K562 (cell line): Measurements from ENCODE around the gene DENND1A. TPM values are rescaled to one million over a fixed set of nuclear protein-coding genes. Genes with fewer than 3 reads are reported as not detected.

Source experiments
- ATAC-seq: fragments of 200-7000 bp; cut with Tn5 transposase; 3 replicates; pipeline ENCODE4 v1.9.1; 2020; ENCODE audit warnings: moderate library complexity
- BruUV-seq: library from RNA; stranded (reverse); fragments of 400-500 nt; replicated peaks from 2 replicates; lab custom pipeline; 2021; lab: Mats Ljungman, UMichigan
- CTCF ChIA-PET: fragments of 300-600 bp; formaldehyde crosslinking; extraction: SDS; loops from one replicate; lab custom pipeline; 2021; ENCODE audit warnings: low intra/inter-chr PET ratio; lab: Yijun Ruan, JAX
- POLR2A ChIA-PET: fragments of 300-600, 350-650 bp; sonication (Branson Sonifier 250); formaldehyde crosslinking; extraction: SDS; loops from one replicate; lab custom pipeline; 2021; ENCODE audit warnings: antibody characterized with exemption, inconsistent platforms; lab: Yijun Ruan, JAX
- DNase-seq, 4 experiments: peaks; one replicate each; pipeline versions ENCODE4 v3.0.0 to v3.0.0-alpha.2; 2011 to 2018; ENCODE audit warnings: low spot score in 3 of 4, mixed read lengths in 3 of 4; ENCODE audit errors: extremely low read depth in 1 of 4
- FAIRE-seq: peaks from 2 replicates; lab custom pipeline; 2011; peaks lifted over from hg19 to GRCh38; lab: Jason Lieb, UNC
- H2AFZ ChIP-seq: 2 replicates; pipeline ENCODE4 v1.6.0; 2011; ENCODE audit warnings: low read depth, low read length, control low read depth, inconsistent platforms
- H3K27ac ChIP-seq: fragments of 200-600 bp; 3 replicates; pipeline ENCODE4 v1.8.0; 2011; ENCODE audit warnings: low read depth, mild to moderate bottlenecking, control low read depth, inconsistent platforms, low read length, moderate library complexity, mixed read lengths; ENCODE audit errors: extremely low read depth
- H3K27me3 ChIP-seq, 2 experiments: fragments of 300-600 bp in 1 of 2; 2 replicates in 1 of 2; 3 replicates in 1 of 2; pipeline versions ENCODE4 v1.6.0 to v1.8.0; 2011; ENCODE audit warnings: inconsistent platforms in 2 of 2, low read length in 2 of 2, mild to moderate bottlenecking in 1 of 2, mixed read lengths in 1 of 2, moderate library complexity in 1 of 2; ENCODE audit not compliant: control insufficient read depth in 2 of 2, insufficient read depth in 2 of 2
- H3K36me3 ChIP-seq: fragments of 300-600 bp; 3 replicates; pipeline ENCODE4 v1.8.0; 2011; ENCODE audit warnings: mild to moderate bottlenecking, low read length, inconsistent platforms; ENCODE audit not compliant: control insufficient read depth, insufficient read depth
- H3K4me1 ChIP-seq, 2 experiments: fragments of 200-600 bp in 1 of 2; replicated peaks in 1 of 2; 2 replicates in 1 of 2; 3 replicates in 1 of 2; pipeline versions ENCODE4 v1.5.1 to v1.8.0; 2011; ENCODE audit warnings: inconsistent platforms in 2 of 2, low read length in 2 of 2, mild to moderate bottlenecking in 1 of 2, mixed read lengths in 1 of 2, moderate library complexity in 1 of 2; ENCODE audit not compliant: control insufficient read depth in 2 of 2, insufficient read depth in 2 of 2
- H3K4me2 ChIP-seq: 2 replicates; pipeline ENCODE4 v1.6.1; 2011; ENCODE audit warnings: low read length, control low read depth, inconsistent platforms, mixed read lengths; ENCODE audit not compliant: insufficient read depth
- H3K4me3 ChIP-seq: fragments of 200-600 bp; sonication (generic), shearing (Covaris generic); 2 replicates; pipeline ENCODE4 v1.5.1; 2016; ENCODE audit warnings: control low read depth, inconsistent platforms
- H3K79me2 ChIP-seq: fragments of 200-600 bp; 3 replicates; pipeline ENCODE4 v1.8.0; 2011; ENCODE audit warnings: low read length, inconsistent platforms; ENCODE audit not compliant: control insufficient read depth, insufficient read depth
- H3K9ac ChIP-seq, 2 experiments: 2 replicates each; pipeline versions ENCODE4 v1.6.0 to v1.6.1; 2011; ENCODE audit warnings: low read depth in 2 of 2, low read length in 2 of 2, control low read depth in 1 of 2, inconsistent platforms in 1 of 2, mild to moderate bottlenecking in 1 of 2, mixed read lengths in 1 of 2; ENCODE audit not compliant: insufficient read depth in 1 of 2
- H3K9me1 ChIP-seq: one replicate; pipeline ENCODE4 v1.6.0; 2011; ENCODE audit warnings: inconsistent platforms, mild to moderate bottlenecking, low read length, moderate library complexity; ENCODE audit not compliant: control insufficient read depth, insufficient read depth
- H3K9me3 ChIP-seq: replicated peaks from 2 replicates; pipeline ENCODE4 v1.5.1; 2011; ENCODE audit warnings: low read depth, low read length, inconsistent platforms; ENCODE audit not compliant: control insufficient read depth, insufficient read depth
- H4K20me1 ChIP-seq: replicated peaks from 2 replicates; pipeline ENCODE4 v1.6.1; 2011; ENCODE audit warnings: low read length, inconsistent platforms, mixed read lengths; ENCODE audit not compliant: control insufficient read depth, insufficient read depth
- E2F3 ChIP-seq: fragments of 250-450 bp; sonication (Bioruptor Pico); IDR thresholded peaks from 2 replicates; pipeline ENCODE4 v1.4.0; 2020; ENCODE audit warnings: mild to moderate bottlenecking
- FOXJ2 ChIP-seq: fragments of 200-800 bp; sonication (Bioruptor generic); IDR thresholded peaks from 2 replicates; pipeline ENCODE4 v1.6.1; 2016; ENCODE audit warnings: missing genetic modification characterization, missing compliant biosample characterization
- MTA3 ChIP-seq: fragments of 450-650 bp; formaldehyde crosslinking; IDR thresholded peaks from 2 replicates; pipeline ENCODE4 v1.6.1; 2017; ENCODE audit warnings: mild to moderate bottlenecking, borderline replicate concordance
- POLR2AphosphoS5 ChIP-seq: IDR thresholded peaks from 2 replicates; pipeline ENCODE4 v1.6.1; 2011; ENCODE audit warnings: mild to moderate bottlenecking, low read depth, low read length, moderate library complexity; ENCODE audit not compliant: control insufficient read depth, insufficient read depth
- ZBTB12 ChIP-seq: fragments of 250-450 bp; sonication (Bioruptor Pico); IDR thresholded peaks from 2 replicates; pipeline ENCODE4 v1.4.0; 2020
- ZBTB9 ChIP-seq: fragments of 450-650 bp; formaldehyde crosslinking; IDR thresholded peaks from 2 replicates; pipeline ENCODE4 v1.4.0; 2020; ENCODE audit warnings: mild to moderate bottlenecking, moderate library complexity
- ZKSCAN1 ChIP-seq: fragments of 150-350 bp; IDR thresholded peaks from 2 replicates; pipeline ENCODE4 v1.6.1; 2016; ENCODE audit warnings: low read depth, low read length
- ZNF589 ChIP-seq: fragments of 200-800 bp; sonication (Bioruptor generic); IDR thresholded peaks from 2 replicates; pipeline ENCODE4 v1.6.1; 2016; ENCODE audit warnings: low read depth, missing genetic modification characterization, missing compliant biosample characterization
- WGBS: fragments of 100-300 bp; shearing (Covaris generic); methylation state at CpG from one replicate; pipeline ENCODE4 v1.1.6; 2016; ENCODE audit warnings: low coverage, mixed read lengths; ENCODE audit not compliant: insufficient coverage; ENCODE audit errors: missing lambda C conversion rate; 5-methylcytosine and 5-hydroxymethylcytosine counted together
- in situ Hi-C: fragments of 300-500 bp; cut with MboI; formaldehyde crosslinking; loops from 4 replicates; pipeline ENCODE4 v1.15.0; 2018; ENCODE audit warnings: inconsistent platforms, mixed read lengths
- intact Hi-C: fragments of 100-400 bp; cut with micrococcal nuclease; formaldehyde crosslinking; loops from 2 replicates; pipeline ENCODE4 v1.14.2; 2022
- polyA plus RNA-seq, 8 experiments: library from polyadenylated mRNA; depleted of rRNA in 4 of 8; stranded (reverse) in 5 of 8; unstranded in 3 of 8; fragments of >200 nt; fragmentation: Nextera tagmentation in 2 of 8; fragmentation: Illumina TruSeq in 1 of 8; extraction: Ambion mirVana in 2 of 8; extraction: Trizol in 1 of 8; gene quantifications; 2 replicates each; pipeline versions ENCODE4 v1.2.1 to v1.2.3, GENCODE V29; 2011 to 2014; ENCODE audit warnings: inconsistent platforms in 1 of 8, missing spikeins in 1 of 8
- total RNA-seq, 7 experiments: library from RNA; depleted of rRNA in 6 of 7; stranded (reverse); fragments of >200 nt in 6 of 7; fragmentation: Illumina TruSeq in 2 of 7; extraction: Trizol in 2 of 7; gene quantifications; 2 replicates each; pipeline versions ENCODE4 v1.2.1 to v1.2.3, GENCODE V29; 2011 to 2021; ENCODE audit warnings: low replicate concordance in 1 of 7

Gene DENND1A
- total and polyA plus RNA-seq, 9 of the 15 experiments (the other 6 are each of a cell fraction or from before 2014, with no cell fraction given) = 7.6 to 29.5 (median 15.7) TPM

- TF ChIP-seq E2F3 (no peak), ZBTB9 (CRISPR knock-in tag) (no peak), MTA3 (no peak), POLR2AphosphoS5 (no peak), FOXJ2 (tag) (no peak), ZNF589 (no peak)
Observed at GRCh38 chr9:123454361-123454760, 475.6 kb downstream of the DENND1A start (continued).

DNA sequence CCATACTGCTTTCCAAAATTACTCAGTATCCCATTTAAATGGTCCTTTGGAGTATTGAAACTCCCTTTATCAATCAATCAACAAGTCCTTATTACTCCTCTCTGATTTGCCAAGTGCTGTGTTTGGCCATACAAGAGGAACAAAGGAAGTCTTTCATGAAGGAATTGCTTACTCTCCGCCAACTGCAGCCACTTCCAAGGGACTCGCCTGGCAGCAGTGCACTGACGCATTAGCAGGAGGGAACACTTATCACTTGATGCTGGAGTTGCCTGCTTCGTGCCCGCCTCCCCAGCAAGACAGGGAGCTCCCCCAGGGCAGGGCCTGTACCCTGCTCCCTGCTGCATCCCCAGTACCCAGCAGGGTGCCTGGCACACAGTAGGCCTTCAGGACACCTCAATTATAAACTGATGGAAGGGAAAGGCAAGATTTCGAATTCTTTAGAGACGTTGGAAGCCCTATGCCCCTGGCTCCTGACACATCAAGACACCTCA lies 476.1 kb downstream of the DENND1A start:
- Histone ChIP-seq H3K9ac (0 out of 4 replicates have a peak overlapping the region, but pooled peaks of 1 of the 2 experiments have one; percentile 51), H3K79me2 (no peaks in the 10 kb centered on the region), H3K27me3 (no peaks in the 10 kb centered on the region), H3K36me3 (no peaks in the 10 kb centered on the region), H2AFZ (no peak overlapping the region), H3K27ac (no peak overlapping the region), H3K4me2 (no peak overlapping the region), H3K9me1 (no peaks in the 10 kb centered on the region), H3K4me1 (no peaks in the 10 kb centered on the region; a peak in 1 of 5 replicates), H4K20me1 (0 out of 2 replicates have a peak, but pooled peaks cover 2% of the 10 kb centered on the region), H3K9me3 (no peaks in the 10 kb centered on the region), H3K4me3 (no peak overlapping the region)
- no TSS peak for BruUV-seq
- DNase-seq (no peak), FAIRE-seq (no peak), ATAC-seq (no peak)
- CTCF ChIA-PET = no interaction called here
- TF ChIP-seq ZKSCAN1 = peak; percentile 74; the same call in 1 of the 2 replicates
- no peak for TF ChIP-seq ZBTB12 (CRISPR knock-in tag)
- intact Hi-C loops = no loop called here
- WGBS = 66% methylated on average over 7 of the region's 7 CpGs
- POLR2A ChIA-PET = interaction anchor here (0.6 kb wide), 1 partner anchor 66 kb away, joined by 3 read pairs; no protein-coding TSS in a partner anchor
- in situ Hi-C loops = no loop called here
